ENCODE measurements around the gene ISOC2.

Gene ISOC2

DNA sequence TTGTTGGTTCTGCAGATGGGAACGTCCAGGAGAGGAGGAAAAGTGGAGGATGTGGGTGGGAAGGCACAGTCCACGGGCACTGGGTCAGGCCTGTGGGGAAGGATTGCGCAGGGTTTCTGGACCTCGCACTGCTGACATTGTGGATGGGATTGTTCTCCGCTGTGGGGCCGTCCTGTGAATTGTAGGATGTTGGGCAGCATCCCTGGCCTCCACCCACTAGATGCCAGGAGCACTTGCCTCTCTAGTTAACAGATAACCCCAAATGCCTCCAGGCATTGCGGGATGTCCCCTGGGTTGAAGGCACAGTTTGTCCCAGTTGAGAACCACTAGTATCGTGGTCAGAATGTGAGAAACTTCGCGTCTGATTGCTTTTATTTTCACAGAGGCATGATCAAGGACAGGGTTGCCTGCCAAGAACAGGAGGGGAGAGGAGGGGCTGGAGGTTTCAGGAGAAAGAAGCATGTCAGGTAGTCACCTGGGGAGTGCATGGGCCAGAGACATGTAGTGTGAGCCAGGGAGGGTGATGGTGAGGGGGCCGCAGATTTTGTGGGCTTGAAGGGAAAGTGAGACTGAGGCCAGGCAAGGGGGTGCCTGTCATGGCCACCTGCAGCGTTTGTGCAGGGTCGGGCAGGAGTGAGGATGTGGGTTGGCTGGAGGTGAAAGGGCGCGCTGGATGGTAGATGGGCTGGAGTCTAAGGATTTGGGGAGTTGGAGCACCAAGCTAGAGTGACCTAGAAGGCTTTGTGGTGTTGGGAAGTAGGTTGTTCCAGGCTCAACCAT, 18.2 kb upstream of the ISOC2 start:
- no peak for DNase-seq (ENCODE audit: extremely low read depth in 1 of 2, low read depth in 1 of 2)

DNA sequence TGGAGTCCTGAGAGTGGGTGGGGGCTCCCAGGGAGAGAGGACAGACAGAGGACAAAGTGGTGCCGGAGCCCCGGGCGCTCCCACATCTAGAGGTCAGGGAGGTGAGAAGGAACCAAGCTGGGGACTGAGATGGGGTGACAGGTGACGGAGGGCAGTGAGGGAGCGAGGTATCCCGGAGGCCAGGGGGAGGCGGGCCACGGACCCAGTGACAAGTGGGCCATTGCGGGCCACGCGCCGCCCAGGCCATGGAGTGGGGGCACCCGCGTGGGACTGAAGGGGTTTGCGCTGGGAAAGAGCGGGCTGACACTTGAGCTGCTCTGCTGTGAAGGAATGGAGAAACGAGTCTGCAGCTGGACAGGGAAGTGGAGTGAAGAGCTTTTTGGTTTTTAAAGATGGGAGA, 17.6 kb upstream of the ISOC2 start:
- no peak for DNase-seq (ENCODE audit: extremely low read depth in 1 of 2, low read depth in 1 of 2)

DNA sequence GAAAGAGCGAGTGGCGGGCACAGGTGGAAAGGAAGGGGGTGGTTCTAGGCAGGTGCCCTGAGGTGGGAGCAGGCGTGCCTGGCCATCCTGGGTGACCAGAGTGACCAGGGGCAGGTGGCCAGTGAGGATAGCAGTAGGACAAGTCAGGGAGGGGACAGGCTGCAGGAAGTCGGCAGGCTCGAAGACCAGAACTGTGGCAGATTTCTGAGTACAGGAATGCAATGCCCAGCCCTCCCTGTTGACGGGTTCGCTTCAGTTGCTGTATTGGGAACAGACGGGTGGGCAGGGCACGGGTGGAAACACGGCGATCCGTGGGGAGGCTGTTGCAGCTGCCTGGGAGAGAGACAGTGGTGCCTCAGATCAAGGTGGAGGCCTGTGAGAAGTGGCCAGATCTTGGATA, 16.9 kb upstream of the ISOC2 start:
- DNase-seq (ENCODE audit: extremely low read depth in 1 of 2, low read depth in 1 of 2) = no peak

DNA sequence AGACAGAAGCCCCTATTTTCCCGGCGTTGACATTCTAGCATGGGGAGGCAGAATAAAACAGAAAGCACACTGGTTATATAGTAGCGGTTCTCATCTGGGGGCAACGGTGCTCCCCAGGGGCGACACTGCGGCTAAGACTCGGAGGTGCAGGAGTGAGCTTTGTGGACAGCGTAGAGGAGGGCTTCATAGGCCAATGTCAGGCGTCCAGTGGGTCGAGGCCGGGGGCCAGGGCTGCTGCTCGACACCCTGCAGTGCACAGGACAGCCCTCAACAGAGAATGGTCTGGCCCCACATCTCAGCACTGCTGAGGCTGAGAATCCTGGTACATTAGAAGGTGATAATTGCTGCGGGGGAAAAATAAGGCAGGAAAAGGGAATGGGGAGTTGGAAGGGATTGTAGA, 16.5 kb upstream of the ISOC2 start:
- DNase-seq (ENCODE audit: extremely low read depth in 1 of 2, low read depth in 1 of 2) = no peak

DNA sequence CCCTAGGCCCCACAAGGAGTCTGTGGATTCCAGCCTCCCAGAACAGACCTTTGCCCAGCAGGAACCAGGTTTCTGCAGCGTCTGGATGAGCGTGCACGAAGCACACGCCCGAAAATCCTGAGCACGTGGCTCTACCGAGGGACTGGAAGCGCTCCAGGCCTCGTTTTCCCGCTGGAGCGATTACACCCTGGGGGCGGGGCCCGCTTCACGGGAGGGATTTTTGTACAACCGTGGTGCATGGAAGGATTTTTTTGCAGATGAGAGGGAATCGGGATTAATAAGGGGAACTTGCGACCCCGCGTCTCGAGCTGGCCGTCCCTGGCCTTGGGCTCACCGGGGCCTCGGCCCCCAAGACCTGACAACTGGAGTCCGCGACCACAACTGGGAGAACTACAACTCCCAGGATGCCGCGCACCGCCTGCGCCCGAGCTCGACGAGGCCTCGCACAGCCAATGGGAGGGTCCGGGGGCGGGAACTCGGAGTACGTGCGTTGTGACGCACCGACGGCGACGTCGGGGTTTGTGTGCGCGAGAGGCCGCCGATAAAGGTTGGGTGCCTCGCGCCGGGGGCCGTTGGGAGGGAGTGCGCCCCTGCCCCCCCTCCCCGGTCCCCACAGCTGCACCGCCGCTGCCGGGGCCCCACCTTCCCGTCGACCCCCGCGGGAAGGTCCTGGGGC, 14.8 kb upstream of the ISOC2 start, which contains the start of gene ZNF628:
ZNF628 (plus strand) TSS at position 518 of the 676 bp plus-strand sequence. CDS start 3,294 bp downstream, outside the sequence.
- DNase-seq (ENCODE audit: extremely low read depth in 1 of 2, low read depth in 1 of 2) = peak; percentile 92 to 96

DNA sequence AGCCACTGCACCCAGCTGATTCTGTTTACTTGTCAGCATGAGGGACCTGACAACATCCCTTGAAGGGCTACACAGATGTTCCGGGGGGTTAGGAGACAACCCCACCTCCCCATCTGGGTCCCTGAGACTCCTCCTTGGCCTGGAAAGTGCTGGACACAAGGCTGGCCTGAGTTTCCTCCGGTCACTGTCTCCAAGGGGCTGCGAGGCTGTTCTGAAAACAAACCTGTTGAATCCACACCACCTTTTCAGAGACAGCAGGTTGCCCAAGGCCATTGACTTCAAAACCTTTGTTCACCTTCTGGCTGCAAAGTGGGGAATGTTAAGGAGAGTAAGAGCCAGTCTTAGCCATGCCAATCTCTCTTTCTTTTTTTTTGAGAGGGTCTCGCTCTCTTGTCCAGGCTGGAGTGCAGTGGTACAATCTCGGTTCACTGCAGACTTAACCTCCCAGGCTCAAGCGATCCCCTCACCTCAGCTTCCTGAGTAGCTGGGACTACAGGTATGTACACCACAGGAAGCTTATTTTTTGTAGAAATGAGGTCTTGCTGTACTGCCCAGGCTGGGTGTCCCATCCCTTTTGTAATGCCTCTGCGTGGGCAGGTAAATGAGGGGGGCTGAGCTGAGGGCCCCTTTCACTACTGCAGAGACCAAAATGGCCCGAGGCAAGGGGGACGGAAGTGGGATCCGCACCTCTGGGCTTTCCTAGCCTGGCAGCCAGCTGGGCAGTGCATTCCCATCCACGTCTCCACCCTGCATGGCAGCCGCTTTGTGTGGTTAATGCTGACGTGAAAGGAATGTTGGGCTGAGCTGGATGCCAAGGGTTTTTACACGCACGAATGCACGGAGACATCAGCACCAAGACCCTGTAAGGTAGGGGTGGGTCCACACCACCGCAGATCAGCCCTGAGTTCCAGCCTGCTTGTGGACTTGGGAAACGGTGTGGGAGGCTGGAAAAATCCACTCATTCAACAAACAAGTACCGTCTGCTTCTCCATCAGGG, 13.1 kb upstream of the ISOC2 start:
- DNase-seq (ENCODE audit: extremely low read depth in 1 of 2, low read depth in 1 of 2) = no peak

DNA sequence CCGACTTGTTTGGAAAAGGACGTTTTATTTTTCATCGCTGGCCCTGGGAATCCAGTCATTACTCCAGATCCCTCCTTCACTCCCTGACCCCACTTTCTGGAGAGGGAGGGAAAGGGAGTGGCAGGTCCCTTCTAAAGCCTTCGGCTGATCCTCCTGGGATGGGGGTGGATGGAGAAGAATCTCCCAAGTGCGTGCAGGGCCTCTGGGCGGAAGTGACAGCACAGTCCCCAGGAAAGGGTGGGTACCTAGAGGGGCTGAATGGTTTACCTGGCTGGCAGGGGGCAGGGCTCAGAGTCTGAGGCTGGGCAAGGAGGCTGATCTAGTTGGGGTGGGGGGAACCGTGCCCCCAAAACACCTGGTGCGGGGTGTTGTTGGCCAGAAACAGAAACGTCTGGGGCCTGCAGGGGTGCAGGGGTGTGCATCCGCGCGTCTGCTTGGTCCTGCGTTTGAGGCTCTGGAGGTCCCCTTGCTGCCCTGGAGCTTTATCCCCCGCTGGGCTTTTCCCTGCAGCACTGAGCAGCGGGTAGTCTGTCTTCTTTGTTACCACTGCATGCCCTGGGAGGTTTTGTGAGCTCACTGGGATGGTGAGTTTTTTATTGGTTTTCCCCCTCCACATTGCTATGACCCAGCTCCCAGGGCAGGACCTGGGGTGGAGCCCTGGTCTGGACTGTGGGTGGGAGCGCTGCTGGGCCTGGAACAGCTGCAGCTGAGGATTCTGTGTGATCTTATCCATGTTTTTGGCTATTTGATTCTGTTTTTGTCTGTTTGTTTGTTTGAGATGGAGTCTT, 12.0 kb upstream of the ISOC2 start:
- DNase-seq (ENCODE audit: extremely low read depth in 1 of 2, low read depth in 1 of 2) = no peak

DNA sequence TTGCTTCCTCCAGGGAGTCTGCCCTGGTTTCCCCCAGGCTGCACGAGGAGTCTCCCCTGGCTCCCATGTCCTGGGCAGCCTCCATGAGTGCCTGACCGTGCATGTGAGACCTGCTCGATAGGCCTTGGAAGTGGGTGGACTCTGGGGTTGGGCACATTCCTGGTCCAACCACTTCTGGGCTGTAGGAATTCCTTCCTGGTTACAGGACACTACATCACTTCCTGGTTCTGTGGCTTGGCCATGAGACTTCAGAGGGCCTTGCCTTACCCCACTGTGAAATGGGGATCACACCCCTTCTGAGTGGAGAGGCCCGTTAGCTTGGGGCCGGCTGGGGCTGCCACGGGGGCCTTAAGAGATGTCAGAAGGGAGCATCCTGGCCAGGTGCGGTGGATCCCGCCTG, 11.0 kb upstream of the ISOC2 start:
- no peak for DNase-seq (ENCODE audit: extremely low read depth in 1 of 2, low read depth in 1 of 2)

DNA sequence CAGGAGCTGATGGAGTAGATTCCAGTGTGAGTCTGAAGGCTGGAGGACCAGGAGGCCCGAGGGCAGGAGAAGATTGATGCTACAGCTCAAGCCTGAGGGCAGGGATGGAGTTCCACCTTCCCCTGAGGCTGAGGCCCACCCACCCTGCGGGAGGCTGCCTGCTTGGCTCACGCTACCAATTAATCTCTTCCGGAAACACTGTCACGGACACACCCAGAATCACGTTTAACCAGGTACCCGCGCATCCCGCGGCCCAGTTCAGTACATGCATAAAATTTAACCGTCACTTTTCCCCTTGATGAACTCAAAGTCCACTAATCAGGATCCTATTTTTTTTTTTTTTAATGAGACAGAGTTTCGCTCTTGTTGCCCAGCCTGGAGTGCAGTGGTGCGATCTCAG, 9.8 kb upstream of the ISOC2 start:
- DNase-seq (ENCODE audit: extremely low read depth in 1 of 2, low read depth in 1 of 2) = no peak

DNA sequence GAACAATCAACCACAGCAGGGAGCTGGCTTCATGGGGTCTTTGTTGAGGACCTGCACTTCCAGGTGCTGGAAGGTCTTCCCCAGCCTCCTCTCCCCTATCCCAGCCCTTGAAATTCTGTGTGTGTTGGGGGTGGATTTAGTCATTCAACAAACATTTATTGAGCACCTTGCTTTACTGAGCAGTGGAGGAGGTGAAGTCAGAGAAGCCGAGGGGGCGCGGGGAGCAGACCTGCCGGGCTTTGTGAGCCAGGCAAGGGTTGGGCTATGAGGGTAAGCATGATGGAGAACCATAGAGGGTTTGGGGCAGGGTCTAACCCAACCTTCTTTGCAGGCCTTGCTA, 6.6 kb upstream of the ISOC2 start:
- no peak for DNase-seq (ENCODE audit: extremely low read depth in 1 of 2, low read depth in 1 of 2)

DNA sequence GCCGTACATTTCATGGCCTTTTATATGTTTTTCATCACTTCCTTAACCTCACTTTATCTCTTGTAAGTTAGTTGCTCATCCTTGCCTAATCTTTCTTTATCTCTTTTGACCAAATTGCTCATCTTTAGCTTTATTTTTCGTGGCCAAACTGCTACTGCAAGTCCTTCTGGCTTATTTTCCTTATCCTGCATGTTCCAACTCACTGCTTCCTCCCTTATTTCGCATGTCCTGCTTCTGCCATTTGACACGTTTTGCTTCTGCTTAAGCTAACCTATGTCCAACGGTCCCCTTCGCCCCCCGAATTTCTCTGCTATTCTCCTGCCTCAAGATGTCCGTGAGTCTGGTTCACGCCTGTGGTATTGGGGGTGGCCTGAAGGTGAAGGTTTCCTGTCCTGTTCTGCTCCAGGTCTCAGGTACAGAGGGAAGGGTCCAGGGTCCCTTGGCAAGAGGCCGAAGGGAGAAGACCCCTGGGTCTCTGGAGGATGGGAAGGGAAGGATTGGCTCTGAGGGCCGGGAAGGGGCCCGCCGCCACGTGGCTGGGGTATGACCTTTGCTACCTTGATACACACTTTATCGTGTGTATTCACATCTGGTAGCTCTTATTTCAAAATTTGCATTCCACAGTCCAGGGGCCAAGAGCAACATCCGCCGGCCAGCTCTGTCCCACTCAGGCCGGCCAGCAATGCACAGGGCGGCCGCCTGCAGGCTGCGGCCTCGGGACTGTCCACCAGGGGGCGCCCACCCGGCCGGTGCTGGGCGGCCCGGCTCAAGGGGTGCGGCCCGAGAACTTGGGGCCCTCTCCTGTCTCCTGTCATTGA, 6.0 kb upstream of the ISOC2 start:
- DNase-seq (ENCODE audit: extremely low read depth in 1 of 2, low read depth in 1 of 2) = peak in 1 of 2 donors; percentile 65

DNA sequence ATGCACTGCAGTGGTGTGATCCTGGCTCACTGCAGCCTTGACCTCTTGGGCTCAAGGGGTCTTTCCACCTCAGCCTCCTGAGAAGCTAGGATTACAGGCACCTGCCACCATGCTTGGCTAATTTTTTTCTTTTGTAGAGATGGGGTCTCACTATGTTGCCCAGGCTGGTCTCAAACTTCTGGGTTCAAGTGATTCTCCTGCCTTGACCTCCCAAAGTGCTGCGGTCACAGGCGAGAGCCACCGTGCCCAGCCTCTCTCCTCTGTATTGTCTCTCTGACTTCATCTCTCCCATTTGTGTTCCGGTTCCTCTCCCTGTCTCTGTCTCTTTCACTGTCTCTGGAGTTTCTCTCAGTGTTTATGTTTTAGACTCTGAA, 4.8 kb upstream of the ISOC2 start:
- no peak for DNase-seq (ENCODE audit: extremely low read depth in 1 of 2, low read depth in 1 of 2)

DNA sequence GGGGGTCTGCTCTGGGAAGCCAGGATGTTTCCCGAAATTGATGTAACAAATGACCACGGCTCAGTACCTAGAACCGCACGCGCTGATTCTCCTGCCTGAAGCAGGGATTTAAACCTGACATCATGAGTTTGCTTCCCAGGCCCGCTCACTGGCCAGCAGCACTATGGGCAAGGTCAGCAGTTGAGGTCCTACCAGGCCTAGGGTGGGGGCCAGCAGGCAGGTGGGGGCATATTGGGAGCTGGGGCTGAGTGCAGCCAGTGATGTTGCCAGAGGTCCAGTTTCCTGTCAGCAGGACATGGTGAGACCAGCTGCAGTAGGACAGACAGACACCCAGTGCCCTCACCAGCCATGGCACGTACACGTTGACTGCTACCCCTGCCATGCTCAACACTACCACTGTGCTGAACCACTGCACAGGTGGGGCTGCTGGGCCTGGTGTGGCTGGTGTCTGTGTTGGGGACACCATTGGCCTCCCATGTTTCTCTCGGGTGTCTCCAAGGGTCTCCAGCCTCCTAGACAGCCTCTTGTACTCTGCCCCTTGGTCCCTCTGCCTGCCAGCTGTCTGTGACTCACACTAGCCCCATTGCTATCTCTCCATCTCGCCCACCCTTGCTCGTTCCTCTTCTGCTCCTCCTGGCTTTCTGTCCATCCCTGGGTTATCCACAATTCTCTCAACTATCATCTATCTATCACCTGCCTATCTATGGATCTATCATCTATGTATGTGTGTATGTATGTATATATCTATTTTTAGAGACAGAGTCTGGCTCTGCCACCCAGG, 4.2 kb upstream of the ISOC2 start:
- no peak for DNase-seq (ENCODE audit: extremely low read depth in 1 of 2, low read depth in 1 of 2)

DNA sequence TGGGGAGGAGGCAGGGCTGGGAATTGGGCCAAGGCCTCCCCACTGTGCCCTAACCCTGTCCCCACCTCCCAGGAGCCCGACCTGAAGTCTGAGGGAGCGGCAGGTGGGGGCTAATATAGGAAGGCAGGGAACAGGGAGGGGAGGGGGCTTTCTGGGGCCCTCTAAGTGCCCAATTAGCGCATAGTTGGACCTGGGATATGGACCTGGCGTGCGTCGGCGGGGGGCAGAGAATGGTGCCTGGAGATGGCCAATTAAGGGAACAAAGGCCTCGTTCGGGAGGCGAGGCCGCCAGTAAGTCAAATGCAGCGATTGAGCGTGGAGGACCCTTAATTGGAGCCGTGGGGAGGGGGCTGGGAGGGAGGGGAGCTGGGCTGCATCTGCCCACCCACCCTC, 3.2 kb upstream of the ISOC2 start, which contains the start of gene C19orf85:
C19orf85 (minus strand) TSS at position 90 of the 393 bp plus-strand sequence. CDS start 197 bp downstream, outside the sequence.
- no peak for DNase-seq (ENCODE audit: extremely low read depth in 1 of 2, low read depth in 1 of 2)

DNA sequence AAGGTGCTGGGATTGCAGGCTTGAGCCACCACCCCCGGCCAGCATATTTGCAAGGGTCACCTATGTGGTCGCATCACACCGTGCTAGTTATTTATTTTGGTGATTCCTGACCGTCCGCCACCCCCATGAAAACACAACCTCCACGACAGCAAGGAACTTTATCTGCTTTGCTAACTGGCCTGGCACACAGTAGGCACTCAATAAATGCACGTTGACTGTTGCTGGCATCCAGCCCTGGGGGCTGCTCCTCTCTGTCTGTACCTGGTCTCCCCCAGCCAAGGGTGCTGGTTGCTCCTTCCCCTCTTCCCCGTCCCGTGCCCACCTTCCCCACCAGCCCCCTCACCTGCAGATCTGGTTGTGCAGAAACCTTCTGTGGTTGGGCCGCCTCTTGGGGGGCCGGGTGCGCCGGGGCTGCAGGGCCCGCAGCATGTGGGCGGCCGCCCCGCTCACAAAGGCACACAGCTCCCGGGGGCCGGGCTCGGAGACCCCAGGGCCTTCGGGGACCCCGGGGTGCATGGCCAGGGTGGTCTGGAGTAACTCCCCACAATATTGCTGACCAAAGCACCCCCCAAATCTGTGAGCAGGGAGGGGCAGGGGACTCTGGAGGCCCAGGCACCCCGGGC, 2.7 kb upstream of the ISOC2 start:
- no peak for DNase-seq (ENCODE audit: extremely low read depth in 1 of 2, low read depth in 1 of 2)

DNA sequence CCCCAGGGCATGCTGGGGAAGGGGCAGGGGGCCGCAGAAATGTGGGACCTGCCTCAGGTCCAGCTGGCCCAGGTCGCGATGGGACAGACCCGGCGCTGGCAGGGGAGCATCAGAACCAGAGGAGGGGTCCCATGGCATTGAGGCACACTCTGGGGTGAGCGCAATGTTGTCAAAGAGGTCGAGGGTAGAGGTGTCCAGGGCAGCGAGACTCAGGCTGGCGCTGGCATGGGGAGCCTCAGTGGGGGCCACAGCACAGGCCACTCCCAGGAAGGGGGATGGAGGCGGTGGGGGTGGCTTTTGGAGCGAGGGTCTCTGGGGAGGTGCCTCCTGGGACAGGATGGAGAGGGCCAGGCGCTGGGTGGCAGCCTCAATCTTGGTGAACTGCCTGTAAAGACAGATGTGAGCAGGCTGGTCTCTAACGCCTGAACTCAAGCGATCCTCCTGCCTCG, 2.2 kb upstream of the ISOC2 start:
- DNase-seq (ENCODE audit: extremely low read depth in 1 of 2, low read depth in 1 of 2) = no peak

DNA sequence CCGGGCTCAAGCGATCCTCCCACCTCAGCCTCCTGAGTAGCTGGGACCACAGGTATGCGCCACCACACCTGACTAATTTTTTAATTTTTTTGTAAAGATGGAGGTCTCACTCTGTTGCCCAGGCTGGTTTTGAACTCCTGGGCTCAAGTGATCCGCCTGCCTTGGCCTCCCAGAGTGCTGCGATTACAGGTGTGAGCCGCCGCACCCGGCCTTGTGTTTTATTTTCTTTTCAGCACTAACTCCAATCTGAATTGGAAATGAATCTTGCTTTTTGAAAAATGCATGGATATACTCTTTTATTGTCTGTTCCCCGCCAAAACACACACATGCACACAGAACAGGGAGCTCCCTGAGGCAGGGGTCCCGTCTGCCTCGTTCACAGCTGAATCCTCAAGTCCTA, 1.3 kb upstream of the ISOC2 start:
- no peak for DNase-seq (ENCODE audit: extremely low read depth in 1 of 2, low read depth in 1 of 2)

DNA sequence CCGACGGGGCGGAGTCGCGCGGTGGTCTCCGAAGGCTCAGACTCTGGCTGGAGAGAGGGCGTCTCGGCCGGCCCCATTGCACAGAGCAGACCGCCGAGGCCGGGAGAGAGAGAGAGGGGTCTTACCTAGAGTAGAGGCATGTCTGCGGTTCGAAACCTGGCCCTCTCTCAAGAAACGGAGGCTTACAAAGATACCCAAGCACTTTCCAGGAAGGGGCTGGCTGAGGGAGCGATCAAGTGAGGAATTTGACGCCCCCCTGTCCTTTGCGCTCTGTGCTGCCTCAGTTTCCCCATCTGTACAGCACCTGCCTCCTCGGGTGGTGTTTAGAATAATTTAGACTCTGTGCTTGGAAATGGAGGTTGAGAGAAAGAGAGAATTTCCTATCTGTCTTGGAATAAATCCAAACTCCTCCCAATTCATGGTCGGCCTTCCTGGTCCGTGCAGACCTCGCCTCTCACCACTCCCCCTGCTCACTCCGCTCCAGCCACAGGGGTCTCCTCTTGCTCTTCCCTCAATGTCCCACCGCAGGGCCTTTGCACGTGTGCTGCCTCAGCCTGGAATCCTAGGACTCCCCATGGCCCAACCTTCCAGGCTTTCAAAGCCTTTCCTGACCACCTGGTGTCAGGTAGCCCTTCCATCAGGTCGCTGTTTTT, 658 bp upstream of the ISOC2 start:
- no peak for DNase-seq (ENCODE audit: extremely low read depth in 1 of 2, low read depth in 1 of 2)

Data from activated CD8-positive, alpha-beta memory T cell treated with anti-CD3 and anti-CD28 coated beads for 1 hour (primary cell).